HepG2 (cell line): ENCODE data around the gene IVL. TPM values are rescaled to one million over a fixed set of nuclear protein-coding genes. Genes with fewer than 3 reads are reported as not detected.

Experiments
- ATAC-seq: fragments of 200-7000 bp; cut with Tn5 transposase; 3 replicates; pipeline ENCODE4 v1.9.1; 2020; ENCODE audit warnings: mild to moderate bottlenecking, moderate library complexity
- BruUV-seq: library from RNA; stranded (reverse); fragments of 400-500 nt; replicated peaks from 2 replicates; lab custom pipeline; 2021; lab: Mats Ljungman, UMichigan
- CTCF ChIA-PET: fragments of 300-600 bp; formaldehyde crosslinking; extraction: SDS; loops from one replicate; lab custom pipeline; 2021; ENCODE audit warnings: low total read pairs, inconsistent platforms, low intra/inter-chr PET ratio; lab: Yijun Ruan, JAX
- POLR2A ChIA-PET: fragments of 350-600 bp; sonication (Branson Sonifier 250); formaldehyde crosslinking; loops from one replicate; lab custom pipeline; 2020; ENCODE audit warnings: antibody characterized with exemption, inconsistent platforms; lab: Yijun Ruan, JAX
- DNase-seq: peaks from one replicate; pipeline ENCODE4 v3.0.0-alpha.2; 2015; ENCODE audit warnings: low spot score
- FAIRE-seq: peaks from 3 replicates; lab custom pipeline; 2011; peaks lifted over from hg19 to GRCh38; lab: Jason Lieb, UNC
- H2AFZ ChIP-seq: one replicate; pipeline ENCODE4 v1.6.1; 2011; ENCODE audit warnings: low read length, inconsistent platforms
- H3K27ac ChIP-seq: fragments of 300-600 bp; 3 replicates; pipeline ENCODE4 v1.8.0; 2011; ENCODE audit warnings: mixed run types, mild to moderate bottlenecking, mixed read lengths, low read length, inconsistent platforms; ENCODE audit not compliant: insufficient read depth; ENCODE audit errors: extremely low read length
- H3K27me3 ChIP-seq, 2 experiments: fragments of 200-600 bp in 1 of 2; 2 replicates in 1 of 2; 3 replicates in 1 of 2; pipeline versions ENCODE4 v1.6.0 to v1.8.0; 2011; ENCODE audit warnings: low read length in 2 of 2, mild to moderate bottlenecking in 2 of 2, moderate library complexity in 2 of 2, inconsistent platforms in 1 of 2; ENCODE audit not compliant: insufficient read depth in 2 of 2, control insufficient read depth in 1 of 2
- H3K36me3 ChIP-seq, 2 experiments: fragments of 200-600 bp in 1 of 2; replicated peaks in 1 of 2; 2 replicates in 1 of 2; 3 replicates in 1 of 2; pipeline versions ENCODE4 v1.5.1 to v1.8.0; 2011; ENCODE audit warnings: low read length in 2 of 2, inconsistent platforms in 1 of 2; ENCODE audit not compliant: insufficient read depth in 2 of 2, control insufficient read depth in 1 of 2
- H3K4me1 ChIP-seq: 2 replicates; pipeline ENCODE4 v1.5.1; 2012; ENCODE audit warnings: low read length, inconsistent platforms; ENCODE audit not compliant: insufficient read depth
- H3K4me2 ChIP-seq: 2 replicates; pipeline ENCODE4 v1.6.0; 2011; ENCODE audit warnings: low read depth, low read length, inconsistent platforms
- H3K4me3 ChIP-seq, 3 experiments: fragments of 200-600 bp in 1 of 3; sonication (generic), shearing (Covaris generic) in 1 of 3; replicated peaks in 1 of 3; 2 replicates each; pipeline ENCODE4 v1.5.1; 2011 to 2016; ENCODE audit warnings: low read length in 3 of 3, inconsistent platforms in 2 of 3, low read depth in 2 of 3, mild to moderate bottlenecking in 2 of 3, control low read depth in 1 of 3, mixed read lengths in 1 of 3; ENCODE audit not compliant: insufficient read depth in 1 of 3
- H3K79me2 ChIP-seq: one replicate; pipeline ENCODE4 v1.6.1; 2011; ENCODE audit warnings: low read length, inconsistent platforms; ENCODE audit not compliant: insufficient read depth
- H3K9ac ChIP-seq: 2 replicates; pipeline ENCODE4 v1.6.0; 2011; ENCODE audit warnings: mild to moderate bottlenecking, low read depth, low read length, inconsistent platforms; ENCODE audit not compliant: insufficient read depth
- H3K9me3 ChIP-seq: 2 replicates; pipeline ENCODE4 v1.5.1; 2012; ENCODE audit warnings: mild to moderate bottlenecking, low read length
- H4K20me1 ChIP-seq: 2 replicates; pipeline ENCODE4 v1.6.0; 2011; ENCODE audit warnings: inconsistent platforms, mild to moderate bottlenecking, low read length, moderate library complexity; ENCODE audit not compliant: insufficient read depth
- AKNA ChIP-seq: sonication (generic); formaldehyde crosslinking; IDR thresholded peaks from 2 replicates; pipeline ENCODE4 v1.4.0; 2020; ENCODE audit warnings: missing genetic modification reagents, borderline replicate concordance
- HMG20B ChIP-seq: conservative IDR thresholded peaks from 2 replicates; pipeline ENCODE4 v1.6.1; 2016; ENCODE audit warnings: missing genetic modification reagents, missing compliant biosample characterization
- ZBTB37 ChIP-seq: sonication (generic); formaldehyde crosslinking; IDR thresholded peaks from 2 replicates; pipeline ENCODE4 v1.4.0; 2020; ENCODE audit warnings: mild to moderate bottlenecking, missing genetic modification reagents
- ZNF878 ChIP-seq: sonication (generic); formaldehyde crosslinking; IDR thresholded peaks from 2 replicates; pipeline ENCODE4 v1.8.1; 2023; ENCODE audit warnings: mild to moderate bottlenecking, missing genetic modification reagents, moderate library complexity
- WGBS: methylation state at CpG from one replicate; pipeline ENCODE4 v1.1.6; 2017; ENCODE audit warnings: low lambda C conversion rate; 5-methylcytosine and 5-hydroxymethylcytosine counted together
- in situ Hi-C: cut with HindIII; loops from 2 replicates; pipeline ENCODE4 v1.10.0; 2017; ENCODE audit warnings: low pct_unique_long_range_greater_than_20kb; ENCODE audit not compliant: extremely low pct_ligation_motif_present
- intact Hi-C: fragments of 100-400 bp; cut with micrococcal nuclease; formaldehyde crosslinking; loops from one replicate; pipeline ENCODE4 v1.10.0; 2022; ENCODE audit not compliant: unreplicated experiment
- polyA plus RNA-seq, 8 experiments: library from polyadenylated mRNA; depleted of rRNA in 3 of 8; stranded (reverse) in 7 of 8; unstranded in 1 of 8; fragments of >200 nt; fragmentation: Illumina TruSeq in 4 of 8; extraction: Trizol in 4 of 8; gene quantifications; 2 replicates each; pipeline versions ENCODE4 v1.2.1 to v1.2.3, GENCODE V29; 2011 to 2016; ENCODE audit warnings: low read depth in 4 of 8, missing spikeins in 1 of 8, mixed read lengths in 1 of 8; ENCODE audit not compliant: insufficient read depth in 1 of 8
- total RNA-seq, 5 experiments: library from RNA; depleted of rRNA; stranded (reverse); fragments of >200 nt; fragmentation: Illumina TruSeq; extraction: Trizol; gene quantifications; 2 replicates each; pipeline ENCODE4 v1.2.3, GENCODE V29; 2016; ENCODE audit warnings: low read depth in 1 of 5

Gene IVL
- total and polyA plus RNA-seq, 2 of the 13 experiments (the other 11 are each of a cell fraction or from before 2014, with no cell fraction given) = not detected

GRCh38 chr1:152888126-152888525, 20.2 kb upstream of the IVL start:
- Histone ChIP-seq H3K27me3 (no peaks in the 10 kb centered on the region), H3K27ac (no peak overlapping the region), H3K4me3 (no peak overlapping the region), H2AFZ (no peak overlapping the region), H3K36me3 (no peaks in the 10 kb centered on the region), H3K79me2 (no peaks in the 10 kb centered on the region), H4K20me1 (no peaks in the 10 kb centered on the region), H3K4me1 (no peaks in the 10 kb centered on the region), H3K9me3 (no peaks in the 10 kb centered on the region), H3K4me2 (no peak overlapping the region), H3K9ac (no peak overlapping the region)
- no peak for TF ChIP-seq AKNA (CRISPR knock-in tag)
- no peak for TF ChIP-seq ZBTB37 (CRISPR knock-in tag)
- TF ChIP-seq HMG20B (CRISPR knock-in tag) = no peak
- no peak for TF ChIP-seq ZNF878
- BruUV-seq = no TSS peak
- CTCF ChIA-PET = no interaction called here
- FAIRE-seq (no peak), DNase-seq (no peak), ATAC-seq (no peak)
- intact Hi-C loops (no loop called here), in situ Hi-C loops (no loop called here)
- WGBS = 46% methylated on average over 1 of the region's 1 CpG
- POLR2A ChIA-PET = no interaction called here
